SK-N-SH (cell line): ENCODE data around the gene TDO2.

Experiments used
- CTCF ChIP-seq: fragments of 200-600 bp; sonication (generic); IDR thresholded peaks from 2 replicates; pipeline ENCODE4 v1.6.1; 2017; ENCODE audit warnings: antibody characterized with exemption, mild to moderate bottlenecking, moderate library complexity
- MEF2A ChIP-seq: IDR thresholded peaks from 2 replicates; pipeline ENCODE4 v1.4.0; 2012; ENCODE audit warnings: low read depth, borderline replicate concordance
- POLR2AphosphoS5 ChIP-seq: IDR thresholded peaks from 2 replicates; pipeline ENCODE4 v1.6.1; 2012; ENCODE audit warnings: low read depth, low read length
- REST ChIP-seq: IDR thresholded peaks from 2 replicates; pipeline ENCODE4 v1.6.1; 2012; ENCODE audit warnings: mild to moderate bottlenecking, low read depth, low read length, moderate library complexity

GRCh38 chr4:155952501-155952901 is 49.0 kb downstream of the TDO2 start:
- no peak for TF ChIP-seq REST
- no peak for TF ChIP-seq POLR2AphosphoS5
- no peak for TF ChIP-seq CTCF
- no peak for TF ChIP-seq MEF2A
